GM03348 (cell line): ENCODE data around the gene UTF1.

Experiments
- DNase-seq: peaks from one replicate; pipeline ENCODE4 v3.0.0; 2012; ENCODE audit warnings: low spot score

Gene UTF1

GRCh38 chr10:133247681-133248333 is 17.8 kb downstream of the UTF1 start:
- DNase-seq = no peak

- DNase-seq = no peak
These were observed 18.3 kb downstream of the UTF1 start for GRCh38 chr10:133248334-133248715.

GRCh38 chr10:133249094-133249780 is 19.2 kb downstream of the UTF1 start:
- DNase-seq = no peak

- no peak for DNase-seq
These were observed 20.1 kb downstream of the UTF1 start for GRCh38 chr10:133249975-133250754.

GRCh38 chr10:133251388-133252222 is 21.6 kb downstream of the UTF1 start:
- DNase-seq = no peak

GRCh38 chr10:133252223-133252552 is 22.2 kb downstream of the UTF1 start:
- no peak for DNase-seq

- no peak for DNase-seq
These were observed 23.4 kb downstream of the UTF1 start for GRCh38 chr10:133253361-133253955.

GRCh38 chr10:133254421-133255120 is 24.6 kb downstream of the UTF1 start:
- DNase-seq = no peak

DNA sequence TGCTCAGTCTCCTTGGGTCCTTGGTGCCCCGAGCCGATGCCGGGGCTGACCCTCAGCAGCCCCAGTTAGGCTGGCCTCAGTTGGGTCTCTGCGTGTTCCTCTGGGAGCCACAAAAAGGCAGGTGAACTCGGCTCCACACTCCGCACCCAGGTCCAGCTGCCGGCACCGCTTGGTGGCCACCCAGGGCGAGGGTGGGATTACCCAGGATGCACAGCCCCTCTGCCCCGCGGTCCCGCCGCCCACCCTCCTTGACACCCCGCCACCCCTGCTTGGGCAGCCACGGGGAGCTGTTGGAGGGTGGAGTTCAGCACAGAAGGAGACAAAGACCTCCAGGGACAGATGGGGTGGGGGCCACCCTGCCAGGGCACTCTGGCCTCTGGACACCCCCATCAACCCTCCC is 25.3 kb downstream of the UTF1 start:
- DNase-seq = no peak

DNA sequence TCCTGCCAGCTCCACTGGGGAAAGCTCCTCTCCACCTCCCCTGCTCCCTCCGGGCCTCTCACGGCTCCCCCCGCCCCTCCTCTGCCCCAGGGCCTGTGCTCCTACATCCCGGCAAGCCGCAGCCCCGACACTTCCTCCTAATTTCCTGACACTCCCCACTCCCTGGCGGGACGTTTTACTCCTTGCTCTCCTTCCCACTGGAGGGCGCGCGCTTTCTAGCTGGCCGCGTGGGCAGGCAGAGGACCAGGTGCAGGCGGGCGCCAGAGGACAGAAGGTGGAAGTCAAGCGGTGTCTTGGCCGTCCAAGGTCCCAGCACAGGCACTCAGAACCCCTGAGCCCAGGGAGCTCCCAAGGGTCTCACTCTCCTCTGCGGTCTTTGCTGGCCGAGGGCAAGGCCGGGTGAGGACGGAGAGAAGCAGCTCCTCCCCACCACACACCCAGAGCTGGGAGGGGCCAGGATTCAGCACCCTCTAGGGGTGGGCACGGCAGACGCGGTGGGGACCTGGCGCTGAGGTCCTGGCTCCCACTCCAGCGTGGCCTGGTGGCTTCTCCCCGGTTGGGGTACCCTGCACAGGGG is 27.6 kb downstream of the UTF1 start:
- DNase-seq = peak; percentile 69

GRCh38 chr10:133258066-133258817 is 28.2 kb downstream of the UTF1 start:
- no peak for DNase-seq

DNA sequence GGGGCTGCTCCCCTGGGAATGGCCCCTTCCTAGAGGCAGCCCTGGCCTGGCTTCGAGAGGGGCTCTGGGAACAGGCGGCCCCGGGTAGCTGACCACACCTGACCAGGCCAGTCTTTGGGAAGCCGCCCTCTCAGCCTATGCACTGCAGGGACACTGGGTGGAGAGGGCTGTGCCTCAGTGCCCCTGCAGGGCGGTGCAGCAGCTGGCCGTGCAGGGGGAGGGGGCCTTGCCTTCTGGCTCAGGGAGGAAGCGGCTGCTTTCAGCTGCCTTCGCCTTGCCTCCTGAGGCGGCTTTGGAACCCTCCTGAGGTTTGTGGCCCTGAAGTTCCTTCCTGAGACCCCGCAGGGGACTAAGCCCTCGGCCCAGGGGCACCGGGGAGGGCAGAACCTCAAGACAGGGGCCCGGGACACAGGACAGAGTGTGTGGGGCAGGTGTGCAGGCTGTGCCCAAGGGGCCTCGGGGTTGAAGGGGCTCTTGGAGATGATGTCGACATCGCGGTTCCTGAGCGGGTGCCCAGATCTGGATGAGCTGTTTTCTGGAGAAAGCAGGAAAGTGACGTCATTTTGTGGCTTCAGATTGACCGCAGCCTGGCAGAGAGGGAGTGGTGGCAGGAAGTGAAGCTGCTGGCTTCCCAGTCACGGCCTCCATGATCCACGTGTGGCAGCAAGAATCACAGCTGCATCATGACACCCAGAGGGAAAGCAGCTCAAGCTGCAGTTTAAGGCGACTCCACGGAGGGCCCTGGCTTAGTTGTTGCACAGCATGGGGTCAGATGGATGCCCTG is 29.0 kb downstream of the UTF1 start:
- DNase-seq = peak; percentile 96

DNA sequence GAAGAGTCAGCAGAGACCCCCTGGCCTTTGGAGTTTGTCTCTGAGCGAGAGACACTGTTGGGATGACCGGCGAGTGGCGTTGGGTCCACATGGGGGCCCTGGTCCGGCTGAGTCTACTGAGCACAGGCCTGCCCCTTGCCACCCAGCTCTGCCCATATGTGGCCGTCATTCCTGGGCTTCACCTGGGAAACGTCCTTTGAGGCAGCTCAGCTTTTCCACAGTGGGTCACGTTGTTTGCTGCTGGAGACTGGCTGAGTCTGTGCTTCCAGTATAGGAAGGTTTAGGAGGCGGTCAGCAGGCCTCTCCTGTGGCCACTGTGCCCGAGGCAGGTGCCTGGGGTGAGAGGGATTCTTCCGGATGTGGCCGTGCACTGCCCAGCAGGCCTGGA is 29.6 kb downstream of the UTF1 start:
- no peak for DNase-seq

DNA sequence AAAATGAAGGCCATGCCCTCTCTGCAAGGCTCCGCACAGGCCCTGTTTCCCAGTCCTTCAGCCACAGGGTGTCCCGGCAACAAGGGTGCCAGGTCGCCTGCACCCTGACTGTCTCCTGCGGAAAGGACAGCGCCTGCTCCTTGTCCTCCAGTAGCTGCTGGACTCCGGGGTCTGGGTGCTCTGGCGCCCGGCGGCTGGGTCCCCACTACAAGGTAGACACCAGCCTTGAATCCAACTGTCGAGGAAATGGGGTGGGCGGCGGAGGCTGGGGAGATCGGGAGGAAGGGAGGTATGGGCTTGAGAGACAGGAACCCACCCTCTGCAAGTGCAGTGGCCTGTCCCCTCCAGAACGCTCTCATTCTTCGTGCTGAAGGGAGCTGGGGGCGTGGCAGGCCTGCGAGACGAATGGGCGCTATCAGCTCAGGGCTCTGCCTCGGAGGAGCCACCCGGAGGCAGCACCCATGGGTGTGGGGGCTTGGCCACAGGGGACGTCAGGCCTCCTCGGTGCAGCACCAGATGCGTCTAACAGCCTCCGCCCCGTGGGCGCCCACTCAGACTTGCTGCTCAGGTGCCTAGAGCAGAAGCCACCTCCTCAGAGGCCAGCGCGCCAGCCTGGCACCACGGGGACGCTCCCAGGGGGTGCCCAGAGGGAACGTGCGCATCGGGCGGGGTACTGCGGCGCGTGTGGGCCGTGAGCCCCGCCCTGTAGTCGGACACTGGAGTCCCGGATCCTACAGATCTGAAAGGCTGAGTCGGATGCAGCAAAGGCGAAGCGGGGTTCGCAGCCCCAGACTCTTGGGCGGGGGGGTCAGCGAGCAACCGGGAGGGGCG is 31.1 kb downstream of the UTF1 start:
- DNase-seq = peak; percentile 79

DNA sequence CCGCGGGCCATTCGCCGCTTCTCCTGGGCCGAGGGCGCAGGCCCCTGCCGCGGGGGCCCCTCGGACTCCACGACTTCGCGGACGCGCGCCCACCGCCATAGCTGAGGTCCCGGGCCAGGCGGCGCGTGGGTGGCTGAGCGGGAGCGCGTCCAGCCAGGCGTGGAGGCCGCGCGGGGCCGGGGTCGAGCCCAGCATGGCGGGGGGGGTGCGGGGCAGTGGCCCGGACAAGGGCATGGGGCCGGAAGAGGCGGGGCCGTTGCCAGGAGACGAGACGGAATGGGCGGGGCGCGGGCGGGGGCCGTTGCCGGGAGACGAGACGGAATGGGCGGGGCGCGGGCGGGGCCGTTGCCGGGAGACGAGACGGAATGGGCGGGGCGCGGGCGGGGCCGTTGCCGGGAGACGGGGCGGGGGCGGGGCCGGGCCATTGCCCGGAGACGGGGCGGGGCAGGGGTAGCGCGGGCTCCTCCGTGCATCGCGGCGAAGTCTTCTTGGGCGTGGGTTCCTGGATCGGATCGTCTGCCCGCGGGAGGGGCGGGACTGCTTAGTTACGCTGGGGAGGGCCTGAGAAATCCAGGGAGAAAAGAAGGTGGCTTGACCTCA is 31.8 kb downstream of the UTF1 start:
- DNase-seq = peak; percentile 96

GRCh38 chr10:133262696-133263095 is 32.7 kb downstream of the UTF1 start:
- DNase-seq = no peak

DNA sequence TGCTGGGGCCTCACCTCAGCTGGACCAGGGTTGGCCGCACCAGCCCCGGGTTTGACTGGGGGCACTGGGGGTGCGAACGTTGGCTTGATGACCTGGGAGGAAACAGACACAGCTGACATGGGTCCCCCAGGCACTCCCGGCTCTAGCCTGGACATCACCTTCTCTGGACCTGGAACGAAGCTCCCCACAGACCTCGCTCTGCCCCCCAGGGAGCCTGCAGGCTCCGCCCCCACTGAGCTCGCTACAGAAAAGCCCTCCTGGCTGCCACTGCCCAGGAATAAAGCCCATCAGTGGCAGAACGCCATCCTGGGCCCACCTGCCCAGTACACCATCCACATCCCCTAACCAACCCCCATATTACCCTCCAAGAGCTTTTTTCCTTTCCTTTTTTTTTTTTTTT is 33.7 kb downstream of the UTF1 start:
- DNase-seq = no peak

DNA sequence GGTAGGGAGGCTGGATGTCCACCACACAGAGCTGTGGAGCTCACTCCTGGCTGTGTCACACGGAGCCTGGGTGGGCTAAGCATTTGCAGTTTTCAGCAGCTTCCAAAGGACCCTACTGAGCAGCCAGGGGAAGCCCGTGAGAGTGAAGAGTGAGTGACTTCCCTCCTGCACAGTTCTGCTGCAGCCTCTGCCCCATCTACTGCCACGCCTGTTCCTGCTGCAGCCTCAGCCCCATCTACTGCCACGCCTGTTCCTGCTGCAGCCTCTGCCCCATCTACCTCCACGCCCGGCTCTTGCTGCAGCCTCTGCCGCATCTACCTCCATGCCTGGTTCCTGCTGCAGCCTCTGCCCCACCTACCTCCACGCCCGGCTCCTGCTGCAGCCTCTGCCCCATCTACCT is 34.4 kb downstream of the UTF1 start:
- DNase-seq = no peak
